GM12864 (cell line): ENCODE measurements around the gene COLQ.

Source experiments
- DNase-seq: peaks from one replicate; pipeline ENCODE4 v3.0.0-alpha.2; 2011; ENCODE audit warnings: low read depth
- H3K4me3 ChIP-seq: 2 replicates; pipeline ENCODE4 v1.5.1; 2011; ENCODE audit warnings: mild to moderate bottlenecking, low read depth, low read length, control low read depth
- TF ChIP-seq, protein P1 (sequence below): IDR thresholded peaks from 2 replicates; pipeline ENCODE4 v1.5.1; 2011; ENCODE audit warnings: low read depth, mild to moderate bottlenecking, moderate library complexity, low read length, control low read depth, inconsistent platforms; ENCODE audit errors: missing control alignments

Gene COLQ

DNA sequence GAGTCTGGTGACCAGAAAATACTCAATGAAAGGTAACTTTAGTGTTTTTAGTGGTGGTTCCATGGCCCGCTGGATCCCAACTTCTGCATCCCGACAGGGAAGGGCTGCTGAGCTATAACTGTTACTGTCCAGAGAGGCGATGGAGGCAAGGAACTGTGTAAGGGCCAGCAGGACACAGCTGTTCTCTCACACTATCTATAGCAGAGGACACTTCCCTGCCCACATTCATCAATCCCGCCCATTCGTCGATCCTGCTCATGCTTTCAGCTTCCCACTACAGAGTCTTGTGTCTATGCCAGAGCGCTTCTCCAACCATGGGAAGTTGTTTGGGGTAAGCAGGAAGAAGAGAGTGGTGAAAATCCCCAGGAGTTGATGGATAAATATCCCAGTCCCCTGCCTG, 8.4 kb downstream of the COLQ start:
- H3K4me3 ChIP-seq: no peak overlapping the region
- DNase-seq: no peak
- TF ChIP-seq, protein P1, sequence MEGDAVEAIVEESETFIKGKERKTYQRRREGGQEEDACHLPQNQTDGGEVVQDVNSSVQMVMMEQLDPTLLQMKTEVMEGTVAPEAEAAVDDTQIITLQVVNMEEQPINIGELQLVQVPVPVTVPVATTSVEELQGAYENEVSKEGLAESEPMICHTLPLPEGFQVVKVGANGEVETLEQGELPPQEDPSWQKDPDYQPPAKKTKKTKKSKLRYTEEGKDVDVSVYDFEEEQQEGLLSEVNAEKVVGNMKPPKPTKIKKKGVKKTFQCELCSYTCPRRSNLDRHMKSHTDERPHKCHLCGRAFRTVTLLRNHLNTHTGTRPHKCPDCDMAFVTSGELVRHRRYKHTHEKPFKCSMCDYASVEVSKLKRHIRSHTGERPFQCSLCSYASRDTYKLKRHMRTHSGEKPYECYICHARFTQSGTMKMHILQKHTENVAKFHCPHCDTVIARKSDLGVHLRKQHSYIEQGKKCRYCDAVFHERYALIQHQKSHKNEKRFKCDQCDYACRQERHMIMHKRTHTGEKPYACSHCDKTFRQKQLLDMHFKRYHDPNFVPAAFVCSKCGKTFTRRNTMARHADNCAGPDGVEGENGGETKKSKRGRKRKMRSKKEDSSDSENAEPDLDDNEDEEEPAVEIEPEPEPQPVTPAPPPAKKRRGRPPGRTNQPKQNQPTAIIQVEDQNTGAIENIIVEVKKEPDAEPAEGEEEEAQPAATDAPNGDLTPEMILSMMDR: no peak

DNA sequence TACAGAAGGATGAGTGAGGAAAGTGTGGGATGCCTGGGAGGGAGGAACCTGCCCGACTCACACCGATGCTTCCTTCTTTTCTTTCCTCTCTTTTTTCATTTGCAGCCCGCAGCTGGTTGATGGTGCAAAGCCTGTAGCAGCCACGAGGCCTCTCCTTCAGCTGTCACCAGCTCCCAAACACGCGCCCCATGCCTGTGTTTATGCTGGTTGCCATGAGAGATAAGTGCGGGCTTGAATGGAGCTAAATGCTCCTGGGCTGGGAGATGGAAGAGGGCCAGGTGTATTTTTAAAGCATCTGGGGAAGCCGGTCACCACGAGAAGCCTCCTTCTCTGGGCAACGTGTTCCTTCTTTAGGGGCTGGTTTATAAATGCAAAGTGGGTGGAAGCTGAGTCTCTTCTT, 9.3 kb downstream of the COLQ start:
- no peak overlapping the region for H3K4me3 ChIP-seq
- no peak for DNase-seq
- TF ChIP-seq, protein P1: no peak

DNA sequence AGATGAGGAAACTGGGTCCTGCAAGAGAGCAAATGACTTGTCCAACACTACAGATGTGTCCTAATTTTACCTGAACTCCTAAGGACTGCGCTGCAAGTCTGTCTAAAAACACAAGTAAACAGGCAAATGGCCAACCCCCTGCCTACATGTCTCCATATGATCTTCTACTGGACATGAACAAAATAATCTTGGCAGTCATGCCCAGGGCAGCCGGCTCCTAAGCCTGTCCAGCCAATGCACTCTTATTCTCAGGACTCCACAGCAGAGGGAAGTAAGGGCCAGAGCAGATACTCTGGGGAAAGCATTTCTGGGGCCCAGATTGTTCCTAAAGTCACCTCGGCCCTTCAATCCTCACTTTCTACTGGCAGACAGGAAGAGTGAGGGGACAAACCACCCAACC, 10.3 kb downstream of the COLQ start:
- no peak for DNase-seq
- no peak overlapping the region for H3K4me3 ChIP-seq
- TF ChIP-seq, protein P1: no peak

DNA sequence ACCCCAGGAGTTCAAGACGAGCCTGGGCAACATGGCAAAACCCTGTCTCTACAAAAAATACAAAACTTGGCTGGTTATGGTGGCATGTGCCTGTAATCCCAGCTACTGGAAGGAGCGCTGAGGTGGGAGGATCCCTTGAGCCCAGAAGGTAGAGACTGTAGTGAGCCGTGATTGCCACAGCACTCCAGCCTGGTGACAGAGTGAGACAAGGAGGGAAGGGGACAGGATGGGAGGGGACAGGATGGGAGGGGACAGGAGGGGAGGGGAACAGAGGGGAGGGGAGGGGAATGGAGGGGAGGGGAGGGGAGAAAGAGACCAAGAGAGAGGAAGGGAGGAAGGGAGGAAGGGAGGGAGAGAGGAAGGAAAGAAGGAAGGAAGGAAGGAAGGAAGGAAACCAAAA, 11.0 kb downstream of the COLQ start:
- no peak for DNase-seq
- H3K4me3 ChIP-seq: no peak overlapping the region
- TF ChIP-seq, protein P1: no peak

DNA sequence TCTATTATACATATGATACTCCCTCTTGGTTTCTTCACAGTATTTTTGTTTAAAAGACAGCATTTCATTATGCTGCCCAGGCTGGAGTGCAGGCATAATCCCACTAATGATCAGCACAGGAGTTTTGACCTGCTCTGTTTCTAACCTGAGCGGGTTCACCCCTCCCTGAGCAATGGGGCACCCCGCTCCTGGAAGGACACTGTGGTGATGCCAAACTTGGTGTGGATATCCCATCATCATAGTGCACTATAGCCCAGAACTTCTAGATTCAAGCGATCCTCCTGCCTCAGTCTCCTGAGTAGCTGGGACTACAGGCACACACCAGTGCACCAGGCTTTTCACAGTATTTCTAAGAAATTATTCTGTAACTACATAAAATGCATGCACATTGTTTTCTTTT, 14.9 kb downstream of the COLQ start:
- no peak overlapping the region for H3K4me3 ChIP-seq
- TF ChIP-seq, protein P1: no peak
- DNase-seq: no peak

DNA sequence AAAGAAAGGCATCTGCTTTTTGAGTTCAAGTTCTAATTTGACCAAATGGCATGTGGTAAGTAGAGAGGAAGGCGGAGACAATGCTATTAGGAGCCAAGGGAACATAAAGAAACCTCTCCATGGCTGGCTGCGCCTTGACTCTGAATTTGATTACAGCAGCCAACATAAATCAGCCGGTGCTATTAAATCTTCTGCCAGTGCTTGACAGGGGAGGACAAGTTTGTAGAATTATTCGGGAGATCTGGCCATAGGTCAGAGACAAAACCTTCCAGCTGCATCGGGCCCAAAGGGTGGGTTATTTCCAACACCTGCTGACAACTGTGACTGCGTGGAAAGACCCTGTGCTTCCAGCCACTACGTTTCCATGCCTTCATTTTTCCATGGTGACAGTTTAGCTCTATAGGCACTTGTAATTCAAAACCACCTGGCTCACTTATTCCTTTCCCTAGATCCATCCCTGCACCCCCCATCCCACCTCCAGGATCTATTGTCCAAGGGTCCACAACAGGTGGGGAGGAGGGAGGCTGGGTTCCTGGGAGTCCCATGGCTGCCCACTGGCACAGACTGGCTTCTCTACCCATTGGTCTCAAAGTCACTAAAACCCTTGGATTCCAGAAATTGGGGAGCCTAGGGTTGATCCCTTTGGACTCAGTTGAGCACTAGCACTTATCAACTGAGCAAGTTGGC, 15.9 kb downstream of the COLQ start:
- TF ChIP-seq, protein P1: no peak
- DNase-seq: no peak
- no peak overlapping the region for H3K4me3 ChIP-seq

DNA sequence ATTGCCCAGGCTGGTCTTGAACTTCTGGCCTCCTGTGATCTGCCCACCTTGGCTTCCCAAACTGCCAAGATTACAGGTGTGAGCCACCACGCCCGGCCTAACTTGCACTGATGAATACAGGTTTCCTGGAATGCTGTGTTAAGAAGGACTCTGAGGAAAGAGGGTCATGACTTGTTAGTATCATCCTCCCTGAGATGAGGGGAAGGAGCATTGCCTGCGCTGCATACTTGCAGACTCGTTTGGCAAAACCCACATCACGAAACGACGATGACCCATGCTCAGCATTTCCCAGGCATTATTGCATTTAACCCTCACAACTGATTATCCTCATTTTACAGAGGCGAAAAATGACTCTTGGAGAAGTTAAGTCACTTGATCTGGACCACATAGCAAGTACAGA, 18.9 kb downstream of the COLQ start:
- TF ChIP-seq, protein P1: no peak
- no peak for DNase-seq
- no peak overlapping the region for H3K4me3 ChIP-seq
